Stimulated activated CD4-positive, alpha-beta T cell treated with anti-CD3 and anti-CD28 coated beads, Interleukin-1b, Interleukin-23, amount 100 ng/mL, for 48 hours (primary cell): ENCODE measurements around the gene CHD1L.
"Not testable (repeated sequence)": the region's sequence is repeated elsewhere in the genome, so short reads cannot be mapped to it uniquely, and the experiment has no call there.

Experiments
- DNase-seq: peaks from one replicate; pipeline ENCODE4 v3.0.0-alpha.2; 2020

Gene CHD1L

GRCh38 chr1:147235822-147236221 is 6.7 kb upstream of the CHD1L start:
- DNase-seq, result no peak

- no peak for DNase-seq
These were observed 6.0 kb upstream of the CHD1L start for GRCh38 chr1:147236448-147236847.

- no peak for DNase-seq
These were observed 5.3 kb upstream of the CHD1L start for GRCh38 chr1:147236959-147237791.

DNA sequence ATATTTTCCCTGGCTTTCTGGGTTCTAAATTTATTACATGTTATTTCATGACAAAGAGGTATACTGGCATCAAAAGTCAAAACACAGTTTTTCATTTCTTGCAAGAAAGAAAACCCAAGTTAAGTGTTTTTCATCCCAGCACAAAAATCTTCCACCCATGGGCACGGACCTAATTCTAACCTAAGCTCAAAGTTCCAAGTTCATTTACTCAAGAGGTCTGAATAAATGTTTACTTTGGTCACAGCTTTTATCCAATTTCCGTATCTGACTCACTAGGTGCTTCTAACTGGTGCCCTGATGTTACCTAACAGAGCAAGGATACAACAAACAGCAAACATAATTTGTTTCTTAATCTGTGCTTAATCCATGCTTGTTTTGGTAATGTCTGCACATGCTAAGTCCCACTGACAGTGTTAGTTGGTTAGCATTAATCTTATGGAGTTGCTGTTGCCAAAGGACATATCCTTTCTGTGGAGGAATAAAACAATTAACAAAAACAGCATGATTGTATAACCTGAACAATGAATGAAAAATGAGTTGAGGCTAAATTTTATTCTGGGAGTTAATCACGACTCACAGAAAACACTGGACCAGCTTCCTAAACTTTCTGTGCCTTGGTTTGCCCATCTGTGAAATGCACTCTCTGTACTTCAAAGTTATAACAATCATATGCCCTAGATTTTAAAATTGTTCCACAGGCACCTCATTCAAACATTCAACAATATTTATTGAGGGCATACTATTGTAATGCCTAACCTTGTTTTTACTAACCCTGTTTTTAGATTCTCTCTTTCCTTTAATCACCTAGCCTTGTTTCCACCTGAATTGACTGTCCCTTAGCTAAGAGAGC is 4.2 kb upstream of the CHD1L start:
- DNase-seq, result no peak

- no peak for DNase-seq
These were observed 3.3 kb upstream of the CHD1L start for GRCh38 chr1:147238925-147239820.

DNA sequence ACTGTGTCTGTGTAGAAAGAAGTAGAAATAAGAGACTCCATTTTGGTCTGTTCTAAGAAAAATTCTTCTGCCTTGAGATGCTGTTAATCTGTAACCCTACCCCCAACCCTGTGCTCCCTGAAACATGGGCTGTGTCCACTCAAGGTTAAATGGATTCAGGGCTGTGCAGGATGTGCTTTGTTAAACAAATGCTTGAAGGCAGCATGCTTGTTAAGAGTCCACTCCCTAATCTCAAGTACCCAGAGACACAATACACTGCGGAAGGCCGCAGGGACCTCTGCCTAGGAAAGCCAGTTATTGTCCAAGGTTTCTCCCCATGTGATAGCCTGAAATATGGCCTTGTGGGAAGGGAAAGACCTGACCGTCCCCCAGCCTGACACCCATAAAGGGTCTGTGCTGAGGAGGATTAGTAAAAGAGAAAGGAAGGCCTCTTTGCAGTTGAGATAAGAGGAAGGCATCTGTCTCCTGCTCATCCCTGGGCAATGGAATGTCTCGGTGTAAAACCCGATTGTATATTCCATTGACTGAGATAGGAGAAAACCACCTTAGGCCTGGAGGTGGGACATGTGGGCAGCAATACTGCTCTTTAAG is 2.3 kb upstream of the CHD1L start:
- not testable (repeated sequence) for DNase-seq

- no peak for DNase-seq
These were observed 493 bp upstream of the CHD1L start for GRCh38 chr1:147241934-147242448.

GRCh38 chr1:147243228-147243685 is 773 bp downstream of the CHD1L start:
- DNase-seq, result no peak

DNA sequence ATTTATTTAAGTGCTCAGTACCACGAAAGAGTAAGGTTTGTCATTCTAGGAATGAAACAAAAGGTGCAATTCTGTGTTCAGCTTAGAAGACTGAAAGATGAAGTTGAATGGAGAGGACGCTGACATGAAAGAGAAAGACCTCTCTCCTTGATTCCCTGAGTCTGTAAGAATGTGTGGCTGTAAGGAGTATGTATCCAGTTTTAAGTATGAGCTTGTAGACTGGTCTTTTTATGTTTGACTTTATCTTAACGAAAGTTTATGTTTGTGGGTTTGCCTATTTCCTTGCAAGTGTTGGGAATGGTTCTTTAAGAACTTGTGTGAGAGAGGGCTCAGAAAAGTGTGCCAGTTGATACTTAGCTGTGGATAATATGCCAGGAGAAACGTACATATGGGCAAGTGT is 1.4 kb downstream of the CHD1L start:
- no peak for DNase-seq

- no peak for DNase-seq
These were observed 2.6 kb downstream of the CHD1L start for GRCh38 chr1:147245129-147245528.

- DNase-seq, result no peak
These were observed 3.1 kb downstream of the CHD1L start for GRCh38 chr1:147245586-147246021.

DNA sequence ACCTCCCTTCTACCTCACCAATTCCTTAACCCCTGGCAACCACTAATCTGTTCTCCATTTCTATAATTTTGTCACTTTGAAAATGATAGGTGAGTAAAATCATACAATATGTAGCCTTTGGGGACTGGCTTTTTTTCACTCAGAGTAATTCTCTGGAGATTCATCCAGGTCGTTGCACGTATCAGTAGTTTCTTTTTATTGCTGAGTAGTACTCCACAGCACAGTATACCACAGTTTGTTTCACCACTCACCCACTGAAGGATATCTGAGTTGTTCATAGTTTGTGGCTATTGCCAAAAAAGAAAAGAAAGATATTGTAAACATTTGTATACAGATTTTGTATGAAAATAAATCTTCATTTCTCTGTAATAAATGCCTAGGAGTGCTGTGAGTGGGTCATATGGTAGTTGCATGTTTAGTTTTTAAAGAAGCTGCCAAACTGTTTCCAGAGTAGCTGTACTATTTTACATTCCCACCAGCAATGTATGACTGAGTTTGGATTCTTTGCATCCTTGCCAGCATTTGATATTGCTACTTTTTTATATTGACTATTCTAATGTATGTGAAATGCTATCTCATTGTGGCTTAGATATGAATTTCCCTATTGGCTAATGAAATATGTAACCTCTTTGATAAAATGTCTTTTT is 3.7 kb downstream of the CHD1L start:
- DNase-seq, result no peak

- DNase-seq, result no peak
These were observed 4.6 kb downstream of the CHD1L start for GRCh38 chr1:147246910-147247655.

GRCh38 chr1:147247656-147248238 is 5.3 kb downstream of the CHD1L start:
- DNase-seq, result no peak

DNA sequence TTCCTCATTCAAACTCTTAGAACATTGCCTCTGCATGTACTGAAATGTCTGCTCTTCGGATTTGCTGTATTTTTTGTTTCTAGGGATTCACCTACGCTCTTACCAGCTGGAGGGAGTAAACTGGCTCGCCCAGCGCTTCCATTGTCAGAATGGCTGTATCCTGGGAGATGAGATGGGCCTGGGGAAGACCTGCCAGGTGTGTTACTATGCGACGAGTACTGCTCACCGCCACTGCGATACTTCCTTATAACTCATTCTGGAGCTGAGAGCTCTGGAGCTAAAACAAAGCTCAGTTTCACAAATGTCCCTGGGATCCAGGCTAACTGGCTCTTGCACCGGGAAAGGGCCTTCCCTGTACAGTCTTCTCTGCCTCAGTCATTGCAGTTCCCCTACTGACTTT is 10.1 kb downstream of the CHD1L start:
- DNase-seq, result no peak

DNA sequence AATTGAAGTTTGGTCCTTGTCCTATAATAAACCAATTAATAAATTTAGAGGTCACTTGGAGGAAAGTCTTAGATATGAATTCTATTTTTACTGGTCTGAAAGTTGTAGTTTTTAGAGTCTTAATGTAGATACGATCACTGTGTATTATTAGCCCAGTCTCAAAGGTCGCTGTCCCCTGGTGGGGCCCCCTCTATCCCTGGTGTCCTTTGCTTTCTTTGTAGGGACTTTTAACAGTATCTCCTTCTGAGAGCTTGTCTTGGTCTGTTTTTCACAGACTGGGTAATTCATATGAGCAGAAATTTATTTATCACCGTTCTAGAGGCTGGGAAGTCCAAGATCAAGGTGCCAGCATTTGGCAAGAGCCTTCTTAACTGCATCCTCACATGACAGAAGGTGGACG is 18.5 kb downstream of the CHD1L start:
- DNase-seq, result no peak

- no peak for DNase-seq
These were observed 21.8 kb downstream of the CHD1L start for GRCh38 chr1:147264158-147264768.

GRCh38 chr1:147266381-147266780 is 23.9 kb downstream of the CHD1L start:
- no peak for DNase-seq

- DNase-seq, result no peak
These were observed 25.2 kb downstream of the CHD1L start for GRCh38 chr1:147267711-147268110.

DNA sequence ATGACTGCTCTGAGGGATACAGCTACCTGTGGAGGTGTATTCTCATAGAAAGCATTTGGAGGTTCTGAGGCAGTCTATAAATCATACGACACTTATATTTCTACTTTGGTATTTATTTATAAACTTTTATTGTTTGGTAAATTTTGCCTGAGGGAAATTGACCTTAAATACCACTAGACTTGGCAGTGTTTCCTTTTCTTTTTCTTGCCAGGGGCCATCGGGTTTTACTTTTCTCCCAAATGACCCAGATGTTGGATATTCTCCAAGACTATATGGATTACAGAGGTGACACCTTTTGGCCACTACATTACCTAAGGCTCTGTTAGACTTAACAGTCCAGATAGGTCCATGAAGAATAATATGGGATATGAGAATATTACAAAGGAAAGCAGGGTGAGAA is 28.2 kb downstream of the CHD1L start:
- no peak for DNase-seq
